Left lung (tissue), 10 donors: ENCODE results near the gene MYH3. TPM values are rescaled to one million over a fixed set of nuclear protein-coding genes. Genes with fewer than 3 reads are reported as not detected.
A peak's percentile ranks its signal among the peaks of the same experiment; 100 is the strongest.

Experiments
- ATAC-seq: fragments of 200-7000 bp; cut with Tn5 transposase; one replicate; pipeline ENCODE4 v1.9.1; 2020; ENCODE audit warnings: moderate library complexity
- DNase-seq, 4 donors: peaks; one replicate each; pipeline ENCODE4 v3.0.0-alpha.2; 2013 to 2020
- H3K27ac ChIP-seq, 2 donors: fragments of 200-600 bp; sonication (generic) in 1 of 2; one replicate each; pipeline versions ENCODE4 v1.5.0 to v1.8.0; 2020 to 2021
- H3K27me3 ChIP-seq, 2 donors: fragments of 200-600 bp; sonication (generic) in 1 of 2; one replicate each; pipeline versions ENCODE4 v1.5.0 to v1.8.0; 2020 to 2021
- H3K36me3 ChIP-seq, 2 donors: fragments of 200-600 bp; sonication (generic) in 1 of 2; one replicate each; pipeline versions ENCODE4 v1.5.0 to v1.8.0; 2020 to 2021
- H3K4me1 ChIP-seq, 2 donors: fragments of 200-600 bp; one replicate each; pipeline ENCODE4 v1.8.0; 2021
- H3K4me3 ChIP-seq, 2 donors: fragments of 200-600 bp; sonication (generic) in 1 of 2; one replicate each; pipeline versions ENCODE4 v1.5.0 to v1.8.0; 2020 to 2021; ENCODE audit warnings: mild to moderate bottlenecking in 1 of 2
- H3K9me3 ChIP-seq, 2 donors: fragments of 200-600 bp; sonication (generic) in 1 of 2; one replicate each; pipeline versions ENCODE4 v1.5.0 to v1.8.0; 2020 to 2021
- intact Hi-C, 2 donors: fragments of 100-400 bp; cut with DNase I; formaldehyde crosslinking; loops; one replicate each; pipeline versions ENCODE4 v1.11.2 to v1.14.2; 2022
- polyA plus RNA-seq, 6 donors: library from polyadenylated mRNA; unstranded; fragments of 120-200 nt; gene quantifications; one replicate each; pipeline ENCODE4 v1.2.1, GENCODE V29; 2013; ENCODE audit not compliant: insufficient read length in 6 of 6
- total RNA-seq, 2 donors: library from RNA; stranded (reverse); fragmentation: NEBNext Ultra II Directional; extraction: Animal tissue kit (Norgen Biotek cat#: 25700); gene quantifications; one replicate each; pipeline ENCODE4 v1.2.1, GENCODE V29; 2021
- TF ChIP-seq, protein P1 (sequence below), 2 donors: fragments of 200-600 bp; sonication (generic) in 1 of 2; IDR thresholded peaks; one replicate each; pipeline versions ENCODE4 v1.5.0 to v1.8.0; 2021; ENCODE audit warnings: antibody characterized with exemption in 2 of 2
- donor health status: DM: no; HTN: yes; CAD: no.
- donor health status: DM: no; HTN: no; CAD: no.

MYH3 gene
- total and polyA plus RNA-seq, 8 donors = 1.5 to 7.1 (median 4.1) TPM

DNA sequence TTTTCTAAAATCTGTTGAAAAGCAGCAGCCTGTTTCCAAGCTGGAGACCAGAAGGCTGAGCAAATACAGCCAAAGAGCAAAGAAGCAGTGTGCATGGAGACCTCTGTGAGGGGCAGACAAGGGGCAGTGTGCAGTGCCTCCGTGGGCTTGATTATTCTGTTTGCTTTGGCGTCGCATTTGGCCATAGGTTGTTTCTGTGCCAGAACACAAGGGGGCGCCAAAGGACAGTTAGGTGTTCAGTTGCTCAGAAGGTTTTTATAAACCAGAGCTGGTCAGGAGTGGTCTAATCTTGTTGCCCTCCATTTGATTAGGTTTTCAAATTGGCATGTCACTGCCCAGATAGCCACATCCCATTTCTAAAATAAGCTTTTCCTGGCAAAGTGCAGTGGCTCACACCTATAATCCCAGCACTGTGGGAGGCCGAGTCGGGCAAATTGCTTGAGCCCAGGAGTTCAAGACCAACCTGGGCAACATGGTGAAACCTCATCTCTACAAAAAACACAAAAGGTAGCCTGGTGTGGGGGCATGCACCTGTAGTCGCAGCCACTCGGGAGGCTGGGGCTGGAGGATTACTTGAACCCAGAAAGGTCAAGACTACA, 10.6 kb downstream of the MYH3 start:
- H3K36me3 ChIP-seq = peaks cover 0 to 23% of the 10 kb centered on the region in 2 donors
- intact Hi-C loops = no loop called here
- peak in 3 of 4 donors; percentile 63 to 75 (median 63) for DNase-seq
- TF ChIP-seq, protein P1, sequence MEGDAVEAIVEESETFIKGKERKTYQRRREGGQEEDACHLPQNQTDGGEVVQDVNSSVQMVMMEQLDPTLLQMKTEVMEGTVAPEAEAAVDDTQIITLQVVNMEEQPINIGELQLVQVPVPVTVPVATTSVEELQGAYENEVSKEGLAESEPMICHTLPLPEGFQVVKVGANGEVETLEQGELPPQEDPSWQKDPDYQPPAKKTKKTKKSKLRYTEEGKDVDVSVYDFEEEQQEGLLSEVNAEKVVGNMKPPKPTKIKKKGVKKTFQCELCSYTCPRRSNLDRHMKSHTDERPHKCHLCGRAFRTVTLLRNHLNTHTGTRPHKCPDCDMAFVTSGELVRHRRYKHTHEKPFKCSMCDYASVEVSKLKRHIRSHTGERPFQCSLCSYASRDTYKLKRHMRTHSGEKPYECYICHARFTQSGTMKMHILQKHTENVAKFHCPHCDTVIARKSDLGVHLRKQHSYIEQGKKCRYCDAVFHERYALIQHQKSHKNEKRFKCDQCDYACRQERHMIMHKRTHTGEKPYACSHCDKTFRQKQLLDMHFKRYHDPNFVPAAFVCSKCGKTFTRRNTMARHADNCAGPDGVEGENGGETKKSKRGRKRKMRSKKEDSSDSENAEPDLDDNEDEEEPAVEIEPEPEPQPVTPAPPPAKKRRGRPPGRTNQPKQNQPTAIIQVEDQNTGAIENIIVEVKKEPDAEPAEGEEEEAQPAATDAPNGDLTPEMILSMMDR (IDR thresholded peaks at IDR 0.05) = peak; percentile 84 to 94
- no peak overlapping the region for H3K27ac ChIP-seq
- no peaks in the 10 kb centered on the region for H3K4me1 ChIP-seq
- peak; percentile 92 for ATAC-seq
- H3K27me3 ChIP-seq = no peaks in the 10 kb centered on the region
- H3K9me3 ChIP-seq = no peaks in the 10 kb centered on the region
- no peak overlapping the region for H3K4me3 ChIP-seq

DNA sequence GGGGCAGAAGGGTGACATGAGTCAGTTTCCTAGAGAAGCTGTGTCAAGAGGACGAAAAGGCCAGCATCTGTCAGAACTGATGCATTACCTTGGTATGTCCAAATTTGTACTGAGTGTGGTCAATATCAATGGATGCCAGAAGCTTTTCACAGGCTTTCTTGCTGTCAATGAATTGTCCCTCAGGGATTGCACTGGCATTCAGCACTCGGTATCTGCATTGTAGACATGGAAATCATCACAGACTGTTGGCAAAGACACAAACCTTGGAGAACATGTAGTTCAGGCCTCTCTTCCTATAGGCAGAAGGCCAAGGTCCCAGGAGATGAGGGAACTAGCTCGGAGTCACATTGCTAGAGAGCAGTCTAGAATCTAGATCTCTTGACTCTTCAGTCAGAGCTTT, 16.6 kb downstream of the MYH3 start:
- Histone ChIP-seq H3K9me3 (no peaks in the 10 kb centered on the region), H3K36me3 (peaks cover 0 to 50% of the 10 kb centered on the region in 2 donors), H3K27me3 (no peaks in the 10 kb centered on the region), H3K4me3 (no peak overlapping the region), H3K27ac (no peak overlapping the region), H3K4me1 (no peaks in the 10 kb centered on the region)
- intact Hi-C loops = no loop called here
- TF ChIP-seq, protein P1 (IDR thresholded peaks at IDR 0.05) = no peak
- ATAC-seq (no peak), DNase-seq (no peak)

DNA sequence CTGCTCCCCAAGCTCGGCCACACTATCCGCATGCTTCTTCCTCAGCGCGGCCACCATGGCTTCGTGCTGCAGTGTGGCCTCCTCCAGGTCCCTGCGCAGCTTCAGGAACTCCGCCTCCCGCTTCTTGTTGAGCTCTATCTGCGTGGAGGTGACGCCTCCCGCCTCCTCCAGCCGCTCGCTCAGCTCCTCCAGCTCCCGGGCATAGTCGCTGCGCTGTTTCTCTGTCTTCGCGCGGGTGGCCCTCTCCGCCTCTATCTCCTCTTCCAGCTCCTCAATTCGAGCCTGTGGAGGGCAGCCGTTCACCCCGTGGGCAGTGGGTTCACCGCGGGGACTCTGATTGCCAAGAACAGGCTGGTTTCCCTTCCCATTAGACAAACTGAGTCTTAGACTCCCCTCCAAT, 19.0 kb downstream of the MYH3 start:
- Histone ChIP-seq H3K9me3 (no peaks in the 10 kb centered on the region), H3K27ac (no peak overlapping the region), H3K4me3 (no peak overlapping the region), H3K36me3 (peaks cover 0 to 51% of the 10 kb centered on the region in 2 donors), H3K4me1 (no peaks in the 10 kb centered on the region), H3K27me3 (no peaks in the 10 kb centered on the region)
- intact Hi-C loops = no loop called here
- ATAC-seq (no peak), DNase-seq (no peak)
- TF ChIP-seq, protein P1 (IDR thresholded peaks at IDR 0.05) = no peak

DNA sequence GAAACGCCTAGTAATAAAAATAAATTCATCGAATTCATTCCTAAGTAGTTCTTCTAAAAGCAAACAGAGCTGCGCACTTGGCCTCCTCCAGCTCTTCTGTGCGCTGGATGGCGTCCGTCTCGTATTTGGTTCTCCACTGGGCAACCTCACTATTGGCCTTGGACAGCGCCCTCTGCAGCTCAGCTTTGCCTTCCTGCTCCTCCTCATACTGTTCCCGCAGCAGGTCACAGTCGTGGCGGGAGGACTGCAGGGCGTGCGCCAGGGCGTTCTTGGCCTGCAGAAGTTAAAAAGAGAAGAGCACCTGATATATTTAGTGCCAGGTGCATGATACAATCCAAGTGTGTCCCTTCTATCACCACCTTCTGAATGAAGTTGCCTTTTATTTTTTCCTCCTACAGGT, 21.8 kb downstream of the MYH3 start:
- Histone ChIP-seq H3K36me3 (peaks cover 0 to 38% of the 10 kb centered on the region in 2 donors), H3K27me3 (no peaks in the 10 kb centered on the region), H3K27ac (no peak overlapping the region), H3K4me3 (no peak overlapping the region), H3K4me1 (no peaks in the 10 kb centered on the region), H3K9me3 (no peaks in the 10 kb centered on the region)
- ATAC-seq (no peak), DNase-seq (no peak)
- TF ChIP-seq, protein P1 (IDR thresholded peaks at IDR 0.05) = no peak
- intact Hi-C loops = no loop called here

DNA sequence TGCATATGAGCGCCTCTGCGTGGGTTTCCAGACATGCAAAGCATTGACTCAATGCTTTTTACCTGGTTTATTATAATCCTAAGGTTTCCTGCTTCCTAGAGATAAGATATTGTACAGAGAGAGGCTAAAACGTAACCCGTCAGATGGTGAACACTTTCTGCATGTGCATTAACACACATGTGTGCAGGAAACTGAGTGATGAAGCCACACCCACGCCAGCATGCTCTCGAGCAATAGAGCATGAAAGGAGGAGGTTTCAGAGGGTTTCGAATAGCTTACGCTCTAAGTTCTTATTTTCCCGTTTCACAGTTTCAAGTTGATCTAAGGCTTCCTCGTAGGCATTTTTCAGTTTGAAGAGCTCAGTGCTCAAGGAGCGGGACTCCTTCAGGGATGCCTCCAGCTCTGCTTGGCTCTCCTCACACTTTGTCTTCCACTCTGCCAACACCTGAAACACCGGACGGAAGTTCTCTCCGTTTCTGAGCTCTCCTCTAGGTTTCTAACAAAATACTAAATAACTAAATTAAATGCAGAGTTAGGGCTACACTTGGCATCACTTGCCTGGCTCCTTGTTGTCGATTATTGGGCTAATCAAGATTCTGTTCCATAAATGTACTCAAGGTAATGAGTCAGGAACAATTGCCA, 23.2 kb downstream of the MYH3 start:
- H3K36me3 ChIP-seq = peaks cover 0 to 35% of the 10 kb centered on the region in 2 donors
- no peaks in the 10 kb centered on the region for H3K9me3 ChIP-seq
- ATAC-seq = no peak
- TF ChIP-seq, protein P1 (IDR thresholded peaks at IDR 0.05) = no peak
- H3K4me1 ChIP-seq = no peaks in the 10 kb centered on the region
- H3K27me3 ChIP-seq = no peaks in the 10 kb centered on the region
- H3K27ac ChIP-seq = no peak overlapping the region
- no peak overlapping the region for H3K4me3 ChIP-seq
- no peak for DNase-seq
- intact Hi-C loops = no loop called here
